ENCODE results near the gene DACT2. TPM values are rescaled to one million over a fixed set of nuclear protein-coding genes. Genes with fewer than 3 reads are reported as not detected.

DACT2 gene
- total and polyA plus RNA-seq, 2 donors (not counting 1 experiment from before 2014, with no cell fraction given), result not detected

GRCh38 chr6:168326294-168327261 is 7.0 kb upstream of the DACT2 start:
- no peak overlapping the region for H3K4me2 ChIP-seq (ENCODE audit: extremely low read depth, insufficient read depth, low read length)
- DNase-seq (ENCODE audit: low read depth in 2 of 2), result peak in 1 of 2 donors; percentile 47
- H3K27ac ChIP-seq (ENCODE audit: insufficient read depth, low read length), result no peak overlapping the region
- no peak overlapping the region for H3K4me3 ChIP-seq (replicated peaks in 1 of 4; ENCODE audit: control extremely low read depth in 1 of 4, insufficient read depth in 1 of 4, low read depth in 3 of 4, low read length in 4 of 4)
- no peaks in the 10 kb centered on the region for H4K20me1 ChIP-seq (ENCODE audit: control insufficient read depth, extremely low read depth, insufficient read depth, low read length)
- H2AFZ ChIP-seq (ENCODE audit: low read length), result no peak overlapping the region
- H3K36me3 ChIP-seq (ENCODE audit: control insufficient read depth, insufficient read depth, low read length), result no peaks in the 10 kb centered on the region
- no peaks in the 10 kb centered on the region for H3K4me1 ChIP-seq (ENCODE audit: control insufficient read depth, extremely low read depth, insufficient read depth, low read length)
- TF ChIP-seq EZH2 (IDR thresholded peaks at IDR 0.05; ENCODE audit: low read length, missing control alignments) (no peak), CTCF (conservative IDR thresholded peaks at IDR 0.05 in 1 of 2, IDR thresholded peaks at IDR 0.05 in 1 of 2; ENCODE audit: low read depth in 1 of 2, low read length in 2 of 2) (no peak)
- H3K27me3 ChIP-seq (ENCODE audit: control insufficient read depth, insufficient read depth, low read length), result no peaks in the 10 kb centered on the region
- H3K9ac ChIP-seq (ENCODE audit: insufficient read depth, low read length), result no peak overlapping the region
- H3K9me3 ChIP-seq (ENCODE audit: control insufficient read depth, insufficient read depth, low read depth, low read length), result no peaks in the 10 kb centered on the region
- H3K79me2 ChIP-seq (ENCODE audit: control insufficient read depth, insufficient read depth, low read length), result no peaks in the 10 kb centered on the region

GRCh38 chr6:168322966-168323365 is 3.4 kb upstream of the DACT2 start:
- DNase-seq (ENCODE audit: low read depth in 2 of 2), result no peak
- H4K20me1 ChIP-seq (ENCODE audit: control insufficient read depth, extremely low read depth, insufficient read depth, low read length), result no peaks in the 10 kb centered on the region
- H3K4me2 ChIP-seq (ENCODE audit: extremely low read depth, insufficient read depth, low read length), result no peak overlapping the region
- no peaks in the 10 kb centered on the region for H3K9me3 ChIP-seq (ENCODE audit: control insufficient read depth, insufficient read depth, low read depth, low read length)
- no peak overlapping the region for H2AFZ ChIP-seq (ENCODE audit: low read length)
- no peak overlapping the region for H3K27ac ChIP-seq (ENCODE audit: insufficient read depth, low read length)
- no peaks in the 10 kb centered on the region for H3K79me2 ChIP-seq (ENCODE audit: control insufficient read depth, insufficient read depth, low read length)
- no peak overlapping the region for H3K4me3 ChIP-seq (replicated peaks in 1 of 4; ENCODE audit: control extremely low read depth in 1 of 4, insufficient read depth in 1 of 4, low read depth in 3 of 4, low read length in 4 of 4)
- no peak overlapping the region for H3K9ac ChIP-seq (ENCODE audit: insufficient read depth, low read length)
- H3K36me3 ChIP-seq (ENCODE audit: control insufficient read depth, insufficient read depth, low read length), result no peaks in the 10 kb centered on the region
- H3K27me3 ChIP-seq (ENCODE audit: control insufficient read depth, insufficient read depth, low read length), result no peaks in the 10 kb centered on the region
- H3K4me1 ChIP-seq (ENCODE audit: control insufficient read depth, extremely low read depth, insufficient read depth, low read length), result no peaks in the 10 kb centered on the region
- no peak for TF ChIP-seq CTCF (conservative IDR thresholded peaks at IDR 0.05 in 1 of 2, IDR thresholded peaks at IDR 0.05 in 1 of 2; ENCODE audit: low read depth in 1 of 2, low read length in 2 of 2)
- no peak for TF ChIP-seq EZH2 (IDR thresholded peaks at IDR 0.05; ENCODE audit: low read length, missing control alignments)

GRCh38 chr6:168320634-168321033 is 1.1 kb upstream of the DACT2 start:
- Histone ChIP-seq H3K4me2 (ENCODE audit: extremely low read depth, insufficient read depth, low read length) (no peak overlapping the region), H3K27me3 (ENCODE audit: control insufficient read depth, insufficient read depth, low read length) (no peaks in the 10 kb centered on the region), H3K27ac (ENCODE audit: insufficient read depth, low read length) (no peak overlapping the region), H3K9ac (ENCODE audit: insufficient read depth, low read length) (no peak overlapping the region), H2AFZ (ENCODE audit: low read length) (no peak overlapping the region), H4K20me1 (ENCODE audit: control insufficient read depth, extremely low read depth, insufficient read depth, low read length) (no peaks in the 10 kb centered on the region), H3K79me2 (ENCODE audit: control insufficient read depth, insufficient read depth, low read length) (no peaks in the 10 kb centered on the region), H3K9me3 (ENCODE audit: control insufficient read depth, insufficient read depth, low read depth, low read length) (no peaks in the 10 kb centered on the region), H3K4me3 (replicated peaks in 1 of 4; ENCODE audit: control extremely low read depth in 1 of 4, insufficient read depth in 1 of 4, low read depth in 3 of 4, low read length in 4 of 4) (no peak overlapping the region), H3K4me1 (ENCODE audit: control insufficient read depth, extremely low read depth, insufficient read depth, low read length) (no peaks in the 10 kb centered on the region), H3K36me3 (ENCODE audit: control insufficient read depth, insufficient read depth, low read length) (no peaks in the 10 kb centered on the region)
- no peak for DNase-seq (ENCODE audit: low read depth in 2 of 2)
- TF ChIP-seq CTCF (conservative IDR thresholded peaks at IDR 0.05 in 1 of 2, IDR thresholded peaks at IDR 0.05 in 1 of 2; ENCODE audit: low read depth in 1 of 2, low read length in 2 of 2) (no peak), EZH2 (IDR thresholded peaks at IDR 0.05; ENCODE audit: low read length, missing control alignments) (no peak)
